ENCODE measurements around the gene GAK.

DNA sequence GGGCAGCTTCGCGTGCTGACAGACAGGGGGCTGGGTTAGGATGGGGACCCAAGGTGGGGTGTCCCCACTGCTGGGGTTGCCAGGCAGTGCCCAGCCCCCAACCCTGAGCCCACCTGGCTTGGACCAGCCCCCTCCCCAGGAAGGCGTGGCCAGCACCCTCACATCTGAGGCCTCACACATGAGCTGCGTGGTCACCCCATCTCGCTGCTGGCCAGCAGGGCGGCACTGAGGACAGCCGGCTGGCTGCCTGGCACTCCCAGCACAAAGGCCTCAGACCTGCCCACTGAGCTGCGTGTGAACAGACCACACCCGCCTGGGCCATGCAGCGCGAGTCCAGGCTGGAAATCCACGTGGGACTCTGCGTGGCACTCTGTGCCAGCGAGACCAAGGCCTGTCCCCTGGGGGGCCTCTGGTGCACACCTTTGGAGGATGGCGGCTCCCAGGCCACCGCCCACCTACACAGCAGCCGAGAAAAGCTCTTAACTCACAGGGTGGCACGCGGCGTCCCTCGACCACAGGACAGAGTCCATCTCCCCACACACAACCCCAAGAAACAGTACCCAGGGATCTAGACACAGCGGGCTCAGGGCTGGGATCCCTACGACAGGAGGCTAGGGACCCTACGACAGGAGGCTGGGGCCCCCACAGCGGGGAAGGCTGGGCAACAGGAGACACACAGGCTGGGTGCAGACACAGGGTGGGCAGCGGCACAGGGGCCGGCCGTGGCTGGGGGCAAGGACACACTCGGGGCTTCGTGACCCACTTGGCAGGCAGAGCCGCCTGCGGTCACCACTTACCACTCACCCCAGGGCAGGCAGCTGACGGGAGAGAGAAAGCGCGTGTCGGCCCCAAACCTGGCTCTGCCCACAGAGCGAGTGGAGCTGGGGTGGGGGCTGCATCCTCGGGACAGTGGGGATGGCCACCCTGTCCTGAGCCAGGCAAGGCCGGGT lies 31.4 kb upstream of the GAK start:
- TF ChIP-seq CTCF (IDR thresholded peaks at IDR 0.05; ENCODE audit: insufficient read depth, low read depth, low read length) (no peak), EZH2 (IDR thresholded peaks at IDR 0.05; ENCODE audit: insufficient read depth, low read length) (no peak)

Measured in astrocyte (in vitro differentiated cells and primary cell).